HG02981 (cell line): ENCODE measurements around the gene MGAT2.
A peak's percentile ranks its signal among the peaks of the same experiment; 100 is the strongest.
"Not testable (repeated sequence)": the region's sequence is repeated elsewhere in the genome, so short reads cannot be mapped to it uniquely, and the experiment has no call there.

Source experiments
- ATAC-seq: cut with Tn5 transposase; IDR thresholded peaks from one replicate; pipeline ENCODE4 v1.9.1; 2021; ENCODE audit warnings: mild to moderate bottlenecking, moderate library complexity; ENCODE audit not compliant: unreplicated experiment

Gene MGAT2

GRCh38 chr14:49620182-49621113 lies at the start of gene MGAT2, which contains the start of gene RPL36AL:
Gene MGAT2 (plus strand): TSS chr14:49620799. CDS start chr14:49621269, 470 bp downstream.
Gene RPL36AL (minus strand): TSS chr14:49620626. CDS start chr14:49619104, 1,522 bp downstream.
- ATAC-seq, result peak; percentile 93

GRCh38 chr14:49574038-49574437 lies 46.6 kb upstream of the MGAT2 start:
- ATAC-seq, result no peak

- ATAC-seq, result no peak
Measured at GRCh38 chr14:49578141-49578540, 42.5 kb upstream of the MGAT2 start.

- no peak for ATAC-seq
Measured at GRCh38 chr14:49579841-49580240, 40.8 kb upstream of the MGAT2 start.

GRCh38 chr14:49581209-49582112 lies 39.1 kb upstream of the MGAT2 start:
- ATAC-seq, result no peak

- ATAC-seq, result no peak
Measured at GRCh38 chr14:49582113-49582977, 38.3 kb upstream of the MGAT2 start.

- ATAC-seq, result no peak
Measured at GRCh38 chr14:49583629-49584028, 37.0 kb upstream of the MGAT2 start.

- no peak for ATAC-seq
Measured at GRCh38 chr14:49584058-49584457, 36.5 kb upstream of the MGAT2 start.

- not testable (repeated sequence) for ATAC-seq
Measured at GRCh38 chr14:49584981-49585640, 35.5 kb upstream of the MGAT2 start.

GRCh38 chr14:49585803-49586672 lies 34.6 kb upstream of the MGAT2 start, which contains the start of gene RPS29:
Gene RPS29 (minus strand): TSS chr14:49586380. CDS start chr14:49586346, 34 bp downstream.
- peak; percentile 90 for ATAC-seq

GRCh38 chr14:49586673-49587460 lies 33.7 kb upstream of the MGAT2 start:
- peak; percentile 36 for ATAC-seq

GRCh38 chr14:49589387-49589786 lies 31.2 kb upstream of the MGAT2 start:
- no peak for ATAC-seq

GRCh38 chr14:49593016-49593415 lies 27.6 kb upstream of the MGAT2 start:
- no peak for ATAC-seq

GRCh38 chr14:49594347-49595091 lies 26.1 kb upstream of the MGAT2 start:
- ATAC-seq, result no peak

GRCh38 chr14:49598189-49598484 lies 22.5 kb upstream of the MGAT2 start:
- ATAC-seq, result no peak

GRCh38 chr14:49598485-49599300 lies 21.9 kb upstream of the MGAT2 start, which contains the start of gene LRR1:
Gene LRR1 (plus strand): TSS chr14:49598940. CDS start chr14:49599021, 81 bp downstream.
- peak; percentile 49 for ATAC-seq

- no peak for ATAC-seq
Measured at GRCh38 chr14:49607583-49607982, 13.0 kb upstream of the MGAT2 start.
